ENCODE results near the gene CDON.
"Not testable (repeated sequence)": the region's sequence is repeated elsewhere in the genome, so short reads cannot be mapped to it uniquely, and the experiment has no call there.

DNA sequence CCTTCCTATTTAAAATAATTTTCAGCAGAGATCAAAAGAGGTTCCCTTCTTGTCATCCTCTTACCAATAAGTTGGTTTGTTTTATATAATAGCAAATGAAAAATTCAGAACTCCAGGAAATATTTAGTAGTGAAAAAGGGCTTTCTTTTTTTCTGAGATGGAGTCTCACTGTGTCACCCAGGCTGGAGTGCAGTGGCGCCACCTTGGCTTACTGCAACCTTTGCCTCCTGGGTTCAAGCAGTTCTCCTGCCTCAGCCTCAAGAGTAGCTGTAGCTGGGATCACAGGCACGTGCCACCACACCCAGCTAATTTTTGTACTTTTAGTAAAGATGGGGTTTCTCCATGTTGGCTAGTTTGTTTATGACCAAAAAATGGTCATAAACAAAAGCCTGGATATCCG is 148.1 kb downstream of the CDON start:
- TF ChIP-seq, protein P1, sequence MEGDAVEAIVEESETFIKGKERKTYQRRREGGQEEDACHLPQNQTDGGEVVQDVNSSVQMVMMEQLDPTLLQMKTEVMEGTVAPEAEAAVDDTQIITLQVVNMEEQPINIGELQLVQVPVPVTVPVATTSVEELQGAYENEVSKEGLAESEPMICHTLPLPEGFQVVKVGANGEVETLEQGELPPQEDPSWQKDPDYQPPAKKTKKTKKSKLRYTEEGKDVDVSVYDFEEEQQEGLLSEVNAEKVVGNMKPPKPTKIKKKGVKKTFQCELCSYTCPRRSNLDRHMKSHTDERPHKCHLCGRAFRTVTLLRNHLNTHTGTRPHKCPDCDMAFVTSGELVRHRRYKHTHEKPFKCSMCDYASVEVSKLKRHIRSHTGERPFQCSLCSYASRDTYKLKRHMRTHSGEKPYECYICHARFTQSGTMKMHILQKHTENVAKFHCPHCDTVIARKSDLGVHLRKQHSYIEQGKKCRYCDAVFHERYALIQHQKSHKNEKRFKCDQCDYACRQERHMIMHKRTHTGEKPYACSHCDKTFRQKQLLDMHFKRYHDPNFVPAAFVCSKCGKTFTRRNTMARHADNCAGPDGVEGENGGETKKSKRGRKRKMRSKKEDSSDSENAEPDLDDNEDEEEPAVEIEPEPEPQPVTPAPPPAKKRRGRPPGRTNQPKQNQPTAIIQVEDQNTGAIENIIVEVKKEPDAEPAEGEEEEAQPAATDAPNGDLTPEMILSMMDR (IDR thresholded peaks at IDR 0.05; ENCODE audit: insufficient read depth, low read length, poor library complexity, severe bottlenecking) = not testable (repeated sequence)
- TF ChIP-seq EZH2phosphoT487 (conservative IDR thresholded peaks at IDR 0.05; ENCODE audit: low read length) = not testable (repeated sequence)

All from SU-DHL-6 (cell line).